ENCODE results near the gene HEPACAM2.
A peak's percentile ranks its signal among the peaks of the same experiment; 100 is the strongest.

The HEPACAM2 gene

GRCh38 chr7:93146472-93147141 lies 79.7 kb downstream of the HEPACAM2 start:
- peak; percentile 54 for DNase-seq

GRCh38 chr7:93146036-93146435 lies 80.2 kb downstream of the HEPACAM2 start:
- DNase-seq, result peak; percentile 47

- no peak for DNase-seq
These were observed 80.9 kb downstream of the HEPACAM2 start for GRCh38 chr7:93145354-93145753.

- no peak for DNase-seq
These were observed 84.1 kb downstream of the HEPACAM2 start for GRCh38 chr7:93142127-93142526.

GRCh38 chr7:93140582-93141191 lies 85.6 kb downstream of the HEPACAM2 start:
- DNase-seq, result no peak

- no peak for DNase-seq
These were observed 87.7 kb downstream of the HEPACAM2 start for GRCh38 chr7:93138576-93138975.

Measured in DMS53 (cell line).